Naive thymus-derived CD8-positive, alpha-beta T cell (primary cell): ENCODE data around the gene CACNA2D4. TPM values are rescaled to one million over a fixed set of nuclear protein-coding genes. Genes with fewer than 3 reads are reported as not detected.

ENCODE experiments used
- ATAC-seq, 2 donors: fragments of 150-1000 bp; cut with Tn5 transposase in 1 of 2; sonication (Bioruptor Pico), chemical (Tn5 transposase) in 1 of 2; 1 replicate in 1 of 2; 2 replicates in 1 of 2; pipeline ENCODE4 v1.10.0; 2021; ENCODE audit warnings: mild to moderate bottlenecking in 2 of 2, moderate library complexity in 2 of 2
- POLR2A ChIA-PET: fragments of 350-600 bp; sonication (Branson Sonifier 250); formaldehyde crosslinking; loops from one replicate; lab custom pipeline; 2021; ENCODE audit warnings: antibody characterized with exemption; lab: Charles Lee
- DNase-seq, 10 donors: peaks; one replicate each; pipeline versions ENCODE4 v3.0.0 to v3.0.0-alpha.2; 2020 to 2022
- H3K27ac Mint-ChIP-seq, 10 donors: one replicate each; pipeline ENCODE4 v1.8.0; 2020 to 2022; ENCODE audit warnings: mild to moderate bottlenecking in 10 of 10, mixed read lengths in 10 of 10, moderate library complexity in 4 of 10, inconsistent platforms in 1 of 10
- H3K27me3 Mint-ChIP-seq, 5 donors: one replicate each; pipeline ENCODE4 v1.8.0; 2021 to 2022; ENCODE audit warnings: mixed read lengths in 5 of 5
- H3K36me3 Mint-ChIP-seq, 3 donors: one replicate each; pipeline ENCODE4 v1.8.0; 2020 to 2022; ENCODE audit warnings: mixed read lengths in 3 of 3, mild to moderate bottlenecking in 2 of 3, inconsistent platforms in 1 of 3
- H3K4me1 Mint-ChIP-seq, 4 donors: one replicate each; pipeline ENCODE4 v1.8.0; 2021 to 2022; ENCODE audit warnings: mixed read lengths in 4 of 4
- H3K4me3 Mint-ChIP-seq, 10 donors: one replicate each; pipeline ENCODE4 v1.8.0; 2020 to 2022; ENCODE audit warnings: mild to moderate bottlenecking in 10 of 10, mixed read lengths in 10 of 10, moderate library complexity in 6 of 10, inconsistent platforms in 1 of 10
- H3K9me3 Mint-ChIP-seq, 9 donors: one replicate each; pipeline ENCODE4 v1.8.0; 2020 to 2022; ENCODE audit warnings: mixed read lengths in 9 of 9, mild to moderate bottlenecking in 3 of 9, inconsistent platforms in 1 of 9, moderate library complexity in 1 of 9
- polyA plus RNA-seq, 3 donors: library from polyadenylated mRNA; unstranded; fragments of 300-500 nt; fragmentation: Illumina TruSeq; gene quantifications; one replicate each; pipeline ENCODE4 v1.2.3, GENCODE V29; 2021
- total RNA-seq, 8 experiments: library from RNA in 2 of 8; stranded (reverse) in 2 of 8; gene quantifications; one replicate each; pipeline ENCODE4 v1.2.3 and lab custom pipeline; 2021 to 2026

The CACNA2D4 gene
- total and polyA plus RNA-seq, 5 experiments from 2014 or later: 2.1 to 11.5 (median 5.0) TPM

- ATAC-seq: no peak
Observed at GRCh38 chr12:1808798-1809480, 109.5 kb downstream of the CACNA2D4 start.

DNA sequence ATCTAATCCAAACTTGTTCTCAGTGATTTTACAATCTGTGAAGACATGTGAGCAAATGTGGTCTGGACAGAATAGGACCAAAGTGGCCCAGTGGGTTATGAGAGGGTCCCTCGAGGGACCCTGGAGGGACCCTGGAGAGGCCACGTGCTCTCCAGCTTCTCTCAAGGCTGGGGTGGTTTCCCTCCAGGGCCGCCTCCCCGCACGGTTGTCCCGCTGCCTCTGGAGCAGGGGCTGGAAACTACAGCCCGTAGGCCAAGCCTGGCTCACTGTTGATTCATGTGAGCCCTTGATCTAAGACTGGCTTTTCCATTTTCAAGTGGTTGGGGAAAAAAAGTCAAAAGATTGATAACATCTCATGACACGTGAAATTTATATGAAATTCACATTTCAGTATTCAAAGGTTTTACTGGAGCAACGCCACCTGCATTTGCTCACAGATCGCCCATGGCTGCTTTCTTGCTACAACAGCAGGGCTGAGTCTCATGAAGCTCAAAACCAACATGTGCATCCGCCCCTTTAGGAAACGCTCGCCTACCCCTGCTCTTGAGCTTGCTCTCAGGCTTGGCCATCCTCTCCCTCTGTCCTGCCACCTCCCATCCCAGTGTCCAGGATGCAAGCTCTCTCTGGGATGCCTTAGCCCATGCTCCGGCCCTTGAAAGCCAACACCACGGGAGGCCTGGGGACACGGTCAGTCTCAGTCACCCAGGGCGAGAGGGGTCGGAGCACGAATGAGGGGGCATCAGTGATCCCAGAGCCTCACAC, 110.2 kb downstream of the CACNA2D4 start:
- no peaks in the 10 kb centered on the region for H3K36me3 Mint-ChIP-seq
- no peak overlapping the region for H3K27ac Mint-ChIP-seq
- POLR2A ChIA-PET: interaction anchor here (2.1 kb wide), 1 partner anchor 12 kb away, joined by 5 read pairs; no protein-coding TSS in a partner anchor
- H3K9me3 Mint-ChIP-seq: no peaks in the 10 kb centered on the region
- peak in 1 of 10 donors; percentile 50 for DNase-seq
- no peak for ATAC-seq
- H3K27me3 Mint-ChIP-seq: no peaks in the 10 kb centered on the region
- H3K4me1 Mint-ChIP-seq: peaks cover 4 to 29% (median 8%) of the 10 kb centered on the region in 4 donors
- H3K4me3 Mint-ChIP-seq: no peak overlapping the region

More at GRCh38 chr12:1808798-1809480, 109.5 kb downstream of the CACNA2D4 start:
- Mint-ChIP-seq H3K27ac (peak overlapping the region in 2 of 10 donors; percentile 73 to 81), H3K4me1 (peaks cover 4 to 29% (median 8%) of the 10 kb centered on the region in 4 donors), H3K36me3 (no peaks in the 10 kb centered on the region), H3K4me3 (peak overlapping the region in 1 of 10 donors; percentile 6), H3K27me3 (no peaks in the 10 kb centered on the region), H3K9me3 (no peaks in the 10 kb centered on the region)
- POLR2A ChIA-PET: interaction anchor here (2.1 kb wide), 1 partner anchor 12 kb away, joined by 5 read pairs; no protein-coding TSS in a partner anchor
- peak in 1 of 10 donors; percentile 23 for DNase-seq

GRCh38 chr12:1807087-1807860, 111.2 kb downstream of the CACNA2D4 start:
- Mint-ChIP-seq H3K9me3 (no peaks in the 10 kb centered on the region), H3K4me3 (no peak overlapping the region), H3K27ac (peak overlapping the region in 2 of 10 donors; percentile 37 to 78), H3K4me1 (peaks cover 6 to 26% (median 8%) of the 10 kb centered on the region in 4 donors), H3K36me3 (no peaks in the 10 kb centered on the region), H3K27me3 (no peaks in the 10 kb centered on the region)
- POLR2A ChIA-PET: interaction anchor here (0.6 to 2.1 kb wide), 2 partner anchors 11 to 24 kb away, joined by 3 to 5 read pairs; no protein-coding TSS in a partner anchor
- no peak for ATAC-seq
- no peak for DNase-seq

GRCh38 chr12:1806301-1807086, 112.0 kb downstream of the CACNA2D4 start:
- Mint-ChIP-seq H3K9me3 (no peaks in the 10 kb centered on the region), H3K4me3 (no peak overlapping the region), H3K4me1 (peaks cover 6 to 24% (median 8%) of the 10 kb centered on the region in 4 donors), H3K27me3 (no peaks in the 10 kb centered on the region), H3K27ac (peak overlapping the region in 2 of 10 donors; percentile 37 to 59), H3K36me3 (no peaks in the 10 kb centered on the region)
- ATAC-seq: no peak
- POLR2A ChIA-PET: interaction anchor here (0.6 to 2.1 kb wide), 3 partner anchors 10 to 133 kb away, joined by 3 to 5 read pairs (median 3); no protein-coding TSS in a partner anchor
- DNase-seq: no peak

DNA sequence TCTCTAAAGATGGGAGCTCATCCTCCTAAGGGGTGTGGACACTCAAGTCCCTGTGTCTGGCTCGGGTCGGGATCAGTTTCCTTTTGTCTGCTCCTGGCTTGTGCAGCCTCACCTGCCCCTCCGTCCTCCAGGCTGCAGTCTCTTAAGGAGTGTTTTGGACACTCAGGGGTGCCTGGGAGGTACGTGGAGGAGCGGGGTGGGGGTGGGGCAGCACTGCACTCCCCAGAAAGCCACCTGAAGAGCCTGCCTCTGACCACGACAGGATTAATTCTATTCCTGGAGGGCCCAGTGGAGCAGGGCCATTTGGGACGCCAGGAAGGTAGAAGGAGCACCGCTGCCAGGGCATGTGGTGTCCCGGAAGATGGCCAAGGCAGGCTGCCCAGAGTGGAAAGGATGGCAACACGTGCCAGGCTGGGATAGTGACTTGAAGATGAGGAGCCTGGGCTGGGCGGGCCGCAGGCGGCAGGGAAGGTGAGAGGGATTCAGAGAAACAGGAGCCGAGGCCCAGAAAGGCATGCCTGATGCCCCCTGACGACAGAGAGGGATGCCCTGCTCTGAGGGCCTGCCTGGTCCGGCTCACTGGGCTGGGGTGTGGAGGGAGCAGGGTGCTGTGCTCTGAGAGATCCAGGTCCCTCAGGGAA, 112.9 kb downstream of the CACNA2D4 start:
- peak overlapping the region in 4 of 10 donors; percentile 29 to 76 (median 66) for H3K27ac Mint-ChIP-seq
- DNase-seq (peak in 1 of 10 donors; percentile 62), ATAC-seq (no peak)
- no peaks in the 10 kb centered on the region for H3K36me3 Mint-ChIP-seq
- H3K27me3 Mint-ChIP-seq: no peaks in the 10 kb centered on the region
- H3K9me3 Mint-ChIP-seq: no peaks in the 10 kb centered on the region
- no peak overlapping the region for H3K4me3 Mint-ChIP-seq
- H3K4me1 Mint-ChIP-seq: peaks cover 6 to 20% (median 8%) of the 10 kb centered on the region in 4 donors
- POLR2A ChIA-PET: interaction anchor here (0.9 kb wide), 1 partner anchor 134 kb away, joined by 3 read pairs; no protein-coding TSS in a partner anchor

GRCh38 chr12:1804545-1805332, 113.7 kb downstream of the CACNA2D4 start:
- Mint-ChIP-seq H3K4me3 (peak overlapping the region in 7 of 10 donors; percentile 0 to 52 (median 22)), H3K9me3 (no peaks in the 10 kb centered on the region), H3K4me1 (peaks cover 6 to 12% (median 8%) of the 10 kb centered on the region in 4 donors), H3K27me3 (no peaks in the 10 kb centered on the region), H3K36me3 (no peaks in the 10 kb centered on the region), H3K27ac (peak overlapping the region; percentile 58 to 92 (median 82))
- POLR2A ChIA-PET: no interaction called here
- ATAC-seq (peak; percentile 94 to 100), DNase-seq (peak; percentile 64 to 93 (median 80))

DNA sequence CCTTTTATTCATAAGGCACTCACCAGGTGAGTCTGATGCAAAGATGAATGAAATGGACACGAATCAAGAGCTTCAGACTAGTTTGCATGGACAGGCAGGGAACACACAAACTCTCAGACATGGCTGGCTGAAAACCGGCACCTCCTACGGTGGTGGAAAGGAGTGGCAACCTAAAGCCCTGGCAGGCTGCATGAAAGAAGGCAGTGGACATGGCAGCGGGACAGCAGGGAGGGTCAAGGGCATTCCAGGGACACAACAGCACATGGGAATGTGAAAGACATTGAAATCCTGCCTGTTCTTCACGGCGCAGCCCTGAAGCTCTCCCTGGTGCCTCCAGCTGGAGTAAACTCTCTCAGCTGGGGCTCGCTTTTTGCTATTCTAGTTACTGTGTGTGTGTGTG, 114.7 kb downstream of the CACNA2D4 start:
- DNase-seq (peak in 1 of 10 donors; percentile 44), ATAC-seq (no peak)
- POLR2A ChIA-PET: no interaction called here
- H3K4me1 Mint-ChIP-seq: peaks cover 5 to 10% (median 7%) of the 10 kb centered on the region in 4 donors
- no peaks in the 10 kb centered on the region for H3K27me3 Mint-ChIP-seq
- peak overlapping the region in 1 of 10 donors; percentile 25 for H3K27ac Mint-ChIP-seq
- H3K9me3 Mint-ChIP-seq: no peaks in the 10 kb centered on the region
- H3K4me3 Mint-ChIP-seq: peak overlapping the region in 1 of 10 donors; percentile 29
- H3K36me3 Mint-ChIP-seq: no peaks in the 10 kb centered on the region

- no peaks in the 10 kb centered on the region for H3K36me3 Mint-ChIP-seq
- DNase-seq (peak in 1 of 10 donors; percentile 40), ATAC-seq (no peak)
- no peak overlapping the region for H3K27ac Mint-ChIP-seq
- no peaks in the 10 kb centered on the region for H3K27me3 Mint-ChIP-seq
- H3K4me1 Mint-ChIP-seq: peaks cover 5 to 14% (median 9%) of the 10 kb centered on the region in 4 donors
- POLR2A ChIA-PET: interaction anchor here (0.7 to 1.1 kb wide), 2 partner anchors 69 to 139 kb away, joined by 3 to 6 read pairs; no protein-coding TSS in a partner anchor
- H3K4me3 Mint-ChIP-seq: no peak overlapping the region
- H3K9me3 Mint-ChIP-seq: no peaks in the 10 kb centered on the region
Observed at GRCh38 chr12:1801303-1801975, 117.0 kb downstream of the CACNA2D4 start.

DNA sequence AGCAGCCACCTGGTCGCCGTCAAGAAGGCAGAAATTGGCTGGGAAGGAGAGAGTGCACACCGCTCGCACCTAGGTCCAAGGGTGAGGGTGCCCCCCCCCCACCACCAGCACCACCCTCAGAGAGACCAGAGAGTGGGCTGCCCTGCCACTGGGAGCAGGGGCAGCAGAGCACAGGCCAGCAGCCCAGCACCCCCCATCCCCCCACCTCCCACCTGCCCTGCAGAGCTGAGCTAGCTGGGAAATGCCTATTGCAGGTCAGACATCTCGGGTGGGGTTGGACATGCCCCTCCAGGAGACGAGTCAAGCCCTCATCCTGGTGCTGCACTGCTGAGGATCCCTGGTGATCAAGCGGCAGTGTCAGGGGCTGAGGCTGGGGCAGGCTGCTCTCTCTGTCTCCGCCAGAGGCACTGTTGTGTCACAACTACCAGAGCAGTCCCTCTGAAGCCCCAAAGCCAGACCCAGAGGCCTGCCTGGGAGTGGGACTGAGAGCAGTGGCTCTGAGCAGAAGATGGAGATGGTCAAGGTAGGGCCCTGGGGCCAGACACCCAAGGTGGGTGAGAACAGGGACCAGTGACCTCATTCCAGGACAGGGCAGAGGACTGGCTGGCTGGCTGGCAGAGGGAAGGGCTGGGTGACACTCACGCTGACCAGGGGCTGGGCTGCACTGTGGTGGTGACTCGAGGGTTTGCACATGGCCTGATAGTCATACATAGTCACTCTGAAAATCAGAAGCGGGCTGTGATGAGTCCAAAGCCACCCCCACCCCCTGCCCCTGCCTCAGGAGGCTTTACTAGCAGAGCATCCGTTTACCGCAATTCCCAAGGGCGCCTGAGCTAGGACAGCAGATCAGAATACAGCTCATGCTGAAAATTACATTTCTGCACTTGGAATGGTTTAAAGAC, 117.8 kb downstream of the CACNA2D4 start:
- POLR2A ChIA-PET: interaction anchor here (1.1 kb wide), 1 partner anchor 139 kb away, joined by 6 read pairs; no protein-coding TSS in a partner anchor
- Mint-ChIP-seq H3K9me3 (no peaks in the 10 kb centered on the region), H3K27me3 (no peaks in the 10 kb centered on the region), H3K4me1 (peaks cover 10 to 18% (median 12%) of the 10 kb centered on the region in 4 donors), H3K36me3 (no peaks in the 10 kb centered on the region), H3K27ac (peak overlapping the region in 4 of 10 donors; percentile 13 to 72 (median 36)), H3K4me3 (peak overlapping the region in 1 of 10 donors; percentile 48)
- DNase-seq (peak in 2 of 10 donors; percentile 39 to 62), ATAC-seq (no peak)
